ENCODE measurements around the gene TSHZ1.

Gene TSHZ1

GRCh38 chr18:75170022-75170789 is 40.4 kb upstream of the TSHZ1 start (continued):
- TF ChIP-seq GFI1B (tag by site-specific recombination; IDR thresholded peaks at IDR 0.05) (no peak), ZNF624 (tag by site-specific recombination; IDR thresholded peaks at IDR 0.05) (no peak), ZNF221 (tag by site-specific recombination; IDR thresholded peaks at IDR 0.05; ENCODE audit: borderline replicate concordance) (no peak), ZNF555 (tag by site-specific recombination; conservative IDR thresholded peaks at IDR 0.05) (no peak), ZNF654 (tag by site-specific recombination; IDR thresholded peaks at IDR 0.05; ENCODE audit: low read depth) (no peak), REPIN1 (tag by site-specific recombination; IDR thresholded peaks at IDR 0.05; ENCODE audit: low read depth) (no peak), ZNF114 (tag by site-specific recombination; IDR thresholded peaks at IDR 0.05) (no peak)

GRCh38 chr18:75170916-75171315 is 39.7 kb upstream of the TSHZ1 start:
- no peaks in the 10 kb centered on the region for H3K4me1 ChIP-seq (ENCODE audit: control insufficient read depth, insufficient read depth, low read length)
- H3K4me3 ChIP-seq (ENCODE audit: low read depth, low read length): no peak overlapping the region
- TF ChIP-seq PRDM2 (tag by site-specific recombination; IDR thresholded peaks at IDR 0.05; ENCODE audit: borderline replicate concordance): no peak
- no peak for TF ChIP-seq ZNF391 (tag by site-specific recombination; IDR thresholded peaks at IDR 0.05; ENCODE audit: borderline replicate concordance, low read depth)
- TF ChIP-seq ZNF350 (tag by site-specific recombination; IDR thresholded peaks at IDR 0.05): no peak
- TF ChIP-seq SP7 (tag by site-specific recombination; IDR thresholded peaks at IDR 0.05): no peak
- no peak for TF ChIP-seq EGR2 (tag by site-specific recombination; IDR thresholded peaks at IDR 0.05; ENCODE audit: low read depth)
- TF ChIP-seq ZNF692 (tag by site-specific recombination; IDR thresholded peaks at IDR 0.05): no peak
- TF ChIP-seq ZNF398 (tag by site-specific recombination; IDR thresholded peaks at IDR 0.05): no peak
- no peak for TF ChIP-seq ZNF362 (tag by site-specific recombination; IDR thresholded peaks at IDR 0.05)
- no peak for TF ChIP-seq ZNF146 (tag by site-specific recombination; IDR thresholded peaks at IDR 0.05)
- no peak for TF ChIP-seq SCRT1 (tag by site-specific recombination; IDR thresholded peaks at IDR 0.05; ENCODE audit: borderline replicate concordance)
- TF ChIP-seq KLF8 (tag by site-specific recombination; IDR thresholded peaks at IDR 0.05): no peak
- no peaks in the 10 kb centered on the region for H3K36me3 ChIP-seq (ENCODE audit: control insufficient read depth in 2 of 2, insufficient read depth in 1 of 2, low read length in 2 of 2)
- no peak overlapping the region for H3K27ac ChIP-seq (ENCODE audit: extremely low read depth, low read depth, low read length)
- ChIA-PET POLR2A (no interaction called here), CTCF (interaction anchor here (0.6 to 0.7 kb wide), 3 partner anchors 128 to 1509 kb away, joined by 3 to 5 read pairs (median 3); no protein-coding TSS in a partner anchor)
- no peaks in the 10 kb centered on the region for H3K9me3 ChIP-seq (ENCODE audit: control insufficient read depth, insufficient read depth, low read depth, low read length)

Measured in HEK293 (cell line).